NCI-H460 (cell line): ENCODE results near the gene GSG1. TPM values are rescaled to one million over a fixed set of nuclear protein-coding genes. Genes with fewer than 3 reads are reported as not detected.
A peak's percentile ranks its signal among the peaks of the same experiment; 100 is the strongest.
"Not testable (repeated sequence)": the region's sequence is repeated elsewhere in the genome, so short reads cannot be mapped to it uniquely, and the experiment has no call there.

ENCODE experiments used
- DNase-seq: peaks from one replicate; pipeline ENCODE4 v3.0.0-alpha.2; 2016; ENCODE audit warnings: low read depth; ENCODE audit errors: extremely low read depth
- total RNA-seq: library from RNA; depleted of rRNA; stranded (reverse); fragments of >200 nt; shearing (Covaris generic); gene quantifications from 2 replicates; pipeline ENCODE4 v1.2.3, GENCODE V29; 2014

The GSG1 gene
- total RNA-seq, 1 experiment from 2014 or later = not detected

GRCh38 chr12:13066459-13066858 lies 37.0 kb downstream of the GSG1 start:
- no peak for DNase-seq

DNA sequence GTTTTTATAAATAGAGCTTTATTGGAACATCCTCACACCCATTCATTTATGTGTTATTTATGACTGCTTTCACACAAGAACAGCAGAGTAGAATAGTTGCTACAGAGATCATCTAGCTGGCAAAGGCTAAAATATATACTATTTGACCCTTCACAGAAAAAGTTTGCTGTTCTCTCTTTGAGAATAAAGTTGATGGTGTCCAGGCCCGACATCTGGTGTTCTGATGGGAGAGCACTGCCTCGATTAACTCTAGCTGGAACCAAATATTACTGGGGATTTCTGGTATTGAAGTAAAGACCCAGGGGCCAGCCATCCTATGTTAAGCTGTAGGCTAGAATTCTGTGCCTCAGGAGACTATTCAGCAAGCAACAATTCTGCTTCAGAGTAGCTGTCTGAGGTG lies 37.5 kb downstream of the GSG1 start:
- DNase-seq = no peak

DNA sequence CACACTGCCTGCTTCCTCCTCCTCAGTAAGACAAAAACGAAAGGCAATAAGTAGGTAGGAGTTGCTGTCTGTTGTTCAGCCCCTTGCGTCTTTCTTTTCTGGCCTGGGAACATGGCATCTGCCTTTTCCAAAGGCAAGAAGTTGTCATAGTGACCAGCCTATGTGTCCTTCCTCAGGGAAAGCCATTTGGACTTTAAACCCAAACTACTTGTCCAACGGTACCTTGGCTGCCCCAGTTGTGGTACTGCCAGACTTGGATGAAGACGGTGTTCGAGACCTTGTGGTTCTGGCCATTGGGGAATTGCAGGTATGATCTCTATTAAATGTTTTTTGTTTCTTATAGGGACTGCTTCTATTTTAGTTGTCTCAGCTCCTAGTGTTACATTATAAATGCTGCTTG lies 40.8 kb downstream of the GSG1 start:
- no peak for DNase-seq

GRCh38 chr12:13061377-13061776 lies 42.1 kb downstream of the GSG1 start:
- DNase-seq = no peak

DNA sequence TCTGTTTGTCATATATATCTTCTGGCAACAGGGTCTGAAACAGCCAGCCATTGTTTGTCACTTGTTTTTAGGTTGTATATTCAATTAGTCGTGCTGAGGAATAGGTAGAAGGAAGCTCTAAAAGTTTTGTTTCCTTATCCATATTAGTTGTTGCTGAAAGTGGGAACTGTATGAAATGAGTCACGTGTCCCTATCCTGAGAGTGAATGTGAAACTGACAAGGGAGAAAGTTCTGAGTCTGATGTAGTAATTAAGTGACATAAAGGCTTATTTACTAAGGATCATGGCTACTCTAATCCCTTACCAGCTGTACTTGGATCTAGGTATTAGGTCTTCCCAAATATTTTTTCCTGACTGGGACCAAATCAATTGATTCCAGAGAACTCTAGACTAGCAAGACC lies 42.9 kb downstream of the GSG1 start:
- DNase-seq = no peak

DNA sequence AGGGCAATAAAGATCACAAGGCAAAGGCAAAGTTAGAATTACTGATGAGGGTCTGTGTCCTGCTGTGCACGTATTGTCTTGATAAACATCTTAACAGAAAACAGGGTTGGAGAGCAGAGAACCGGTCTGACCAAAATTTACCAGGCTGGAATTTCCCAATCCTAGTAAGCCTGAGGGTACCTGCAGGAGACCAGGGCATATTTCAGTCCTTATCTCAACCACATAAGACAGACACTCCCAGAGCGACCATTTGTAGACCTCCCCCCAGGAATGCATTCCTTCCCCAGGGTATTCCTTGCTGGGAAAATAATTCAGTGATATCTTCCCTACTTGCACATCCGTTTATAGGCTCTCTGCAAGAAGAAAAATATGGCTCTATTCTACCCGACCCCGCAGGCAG lies 49.9 kb downstream of the GSG1 start:
- DNase-seq = not testable (repeated sequence)

DNA sequence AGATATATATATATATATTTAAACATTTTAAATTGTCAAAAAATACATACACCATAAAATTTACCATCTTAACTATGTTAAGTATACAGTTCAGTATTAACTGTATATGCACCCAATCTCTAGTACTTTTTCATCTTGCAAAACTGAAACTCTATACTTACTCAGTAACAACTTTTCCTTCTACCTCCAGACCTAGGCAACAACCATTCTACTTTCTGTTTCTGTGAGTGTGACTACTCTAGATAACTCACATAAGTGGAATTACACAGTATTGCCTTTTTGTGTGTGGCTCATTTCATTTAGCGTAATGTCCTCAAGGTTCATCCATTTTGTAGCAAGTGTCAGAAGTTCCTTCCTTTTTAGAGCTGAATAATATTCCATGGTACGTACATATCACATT lies 51.0 kb downstream of the GSG1 start:
- no peak for DNase-seq

DNA sequence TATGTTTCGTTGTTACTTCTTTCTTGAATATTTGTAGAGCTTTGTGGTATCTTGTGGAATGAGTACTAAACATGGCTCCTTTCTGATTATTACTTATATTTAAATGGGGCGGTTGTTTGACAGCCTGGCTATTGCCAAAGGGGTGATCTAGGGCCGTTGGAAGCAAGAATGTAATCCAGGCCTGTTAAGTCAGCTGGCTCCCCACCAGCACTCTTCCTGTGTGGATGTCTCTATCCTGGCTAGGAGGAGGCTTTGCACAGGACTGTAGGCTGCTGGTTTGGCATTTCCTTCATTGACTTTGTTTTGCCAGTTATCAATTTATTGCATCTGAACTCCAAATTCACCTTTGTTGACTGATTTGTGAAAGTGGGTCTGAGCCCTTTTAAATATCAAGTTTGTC lies 53.7 kb downstream of the GSG1 start:
- no peak for DNase-seq

DNA sequence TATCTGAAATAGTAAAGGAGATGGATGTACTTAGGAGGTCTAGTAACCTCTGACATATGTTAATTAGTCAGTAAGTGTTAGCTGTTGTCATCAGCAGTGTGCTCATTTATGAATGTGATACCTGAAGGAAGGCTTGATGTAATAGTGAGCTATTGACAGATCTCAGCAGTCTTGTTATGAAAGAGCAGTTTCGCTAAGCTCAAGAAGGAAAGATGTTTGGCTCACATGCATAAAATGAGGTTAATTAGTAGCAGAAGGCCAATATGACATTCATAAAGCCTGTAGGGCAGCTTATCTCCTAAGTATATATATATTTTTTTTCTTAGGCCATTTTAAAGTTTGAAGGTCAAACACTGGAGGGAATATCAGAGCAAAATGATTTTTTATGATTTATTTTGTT lies 56.5 kb downstream of the GSG1 start:
- DNase-seq = no peak

- no peak for DNase-seq
Observed at GRCh38 chr12:13045816-13046215, 57.7 kb downstream of the GSG1 start.

DNA sequence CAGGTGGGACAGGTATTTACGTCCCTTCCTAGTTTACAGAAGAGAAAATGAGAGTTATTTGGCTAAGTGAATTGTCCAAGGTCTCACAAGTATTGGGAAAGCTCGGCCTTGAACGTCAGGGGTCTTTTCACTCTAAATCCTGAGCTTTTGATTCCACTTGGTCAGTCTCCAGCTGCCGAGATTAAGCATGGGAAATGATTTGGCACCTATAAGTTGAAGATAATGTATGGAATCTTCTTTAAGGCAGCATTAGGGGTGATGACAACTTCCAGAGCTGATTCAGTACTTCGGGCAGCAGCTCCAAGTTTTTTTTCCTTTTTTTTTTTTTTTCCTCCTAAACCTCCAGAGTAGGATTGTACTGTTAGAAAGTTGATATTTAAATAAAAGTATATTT lies 58.6 kb downstream of the GSG1 start:
- DNase-seq = no peak

DNA sequence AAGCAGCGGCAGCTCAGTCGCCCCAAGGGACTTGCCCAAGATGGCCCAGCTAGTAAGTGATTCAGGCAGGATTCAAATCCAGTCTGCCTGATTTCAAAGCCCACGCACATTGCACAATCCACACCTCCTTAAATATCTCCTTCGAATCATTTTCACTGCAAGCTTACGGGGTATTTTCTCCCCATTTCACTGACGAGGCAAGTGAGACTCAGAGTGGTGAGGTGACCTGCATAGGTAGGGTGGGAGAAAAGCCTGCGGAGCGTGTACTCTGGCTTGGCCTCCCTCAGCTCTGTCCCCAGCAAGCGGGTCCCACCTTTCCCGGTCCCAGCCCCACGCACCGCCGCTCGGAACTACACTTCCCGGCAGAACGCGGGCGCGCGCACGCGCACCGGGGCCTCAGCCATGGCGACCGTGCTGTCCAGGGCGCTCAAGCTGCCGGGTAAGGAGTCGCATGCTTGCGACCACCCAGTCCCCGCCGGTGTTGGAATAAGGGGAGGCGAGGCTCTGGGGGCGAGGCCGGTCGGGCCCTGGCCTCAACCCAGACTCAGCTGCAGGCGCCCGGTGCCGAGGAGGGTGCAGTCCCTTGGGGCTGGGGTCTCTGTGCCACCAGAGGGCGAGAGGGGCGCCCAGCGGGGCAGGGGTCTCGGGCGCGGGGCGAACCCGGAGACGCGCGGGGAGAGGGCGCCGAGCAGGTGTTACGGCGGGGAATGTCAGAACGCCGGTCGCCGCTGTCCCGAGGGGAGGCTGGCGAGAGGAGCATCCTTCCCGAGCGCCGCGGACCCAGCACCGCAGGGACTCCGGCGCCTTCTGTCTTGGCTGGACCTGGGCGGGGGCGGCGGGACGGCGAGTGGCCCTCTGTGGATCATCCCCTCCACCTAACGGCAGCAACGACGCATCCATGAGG lies 59.2 kb downstream of the GSG1 start, which contains the start of gene FAM234B:
Gene FAM234B, plus strand, starts transcription at position 380 of the 904 bp plus-strand sequence. Its CDS starts 23 bp downstream, at position 403.
- DNase-seq = peak; percentile 29

DNA sequence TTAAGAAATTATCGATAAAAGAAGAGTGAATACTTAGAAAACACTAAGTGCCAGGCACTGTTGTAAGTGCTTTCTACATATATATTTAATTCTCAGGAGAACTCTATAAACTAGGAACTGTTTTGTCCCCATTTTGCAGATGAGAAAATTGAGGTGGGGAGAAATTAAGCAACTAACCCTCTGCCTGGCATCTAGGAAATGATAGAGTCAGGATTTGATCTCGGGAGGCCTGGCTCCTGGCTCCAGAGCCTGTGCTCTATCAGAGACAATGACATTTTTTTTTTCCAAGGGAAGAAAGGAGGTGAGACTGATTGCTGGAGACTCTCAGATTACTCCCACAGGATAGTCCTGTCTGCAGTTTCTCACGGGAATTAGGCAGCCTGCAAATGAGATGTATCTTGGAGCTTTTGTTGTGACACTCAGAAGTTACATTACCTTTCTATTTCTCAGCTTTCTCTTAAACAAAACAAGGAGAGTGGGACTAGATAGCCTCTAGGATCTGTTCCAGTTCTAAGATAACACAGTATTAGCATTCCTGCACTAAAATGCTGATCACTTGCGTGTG lies 60.7 kb downstream of the GSG1 start:
- DNase-seq = no peak

DNA sequence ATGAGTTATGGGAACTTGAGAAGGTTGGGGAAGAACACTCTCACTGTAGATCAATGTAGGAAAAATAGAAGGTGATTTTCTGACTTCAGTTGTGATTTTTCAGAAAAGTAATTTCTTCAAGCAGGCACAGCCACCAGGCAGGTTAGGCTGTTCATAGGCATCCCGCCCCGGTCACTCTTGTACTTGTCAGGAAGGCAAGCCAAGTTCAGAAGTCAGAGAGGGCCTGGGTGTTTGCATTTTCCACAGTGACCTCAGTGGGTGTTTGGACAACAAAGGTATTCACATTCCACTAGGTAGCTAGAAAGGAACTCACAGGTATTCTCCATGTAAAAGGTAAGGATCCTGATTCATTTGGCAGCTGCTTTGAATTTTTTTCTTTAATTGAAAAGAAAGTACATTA lies 62.2 kb downstream of the GSG1 start:
- DNase-seq = no peak

GRCh38 chr12:13039328-13039956 lies 64.0 kb downstream of the GSG1 start:
- DNase-seq = no peak

DNA sequence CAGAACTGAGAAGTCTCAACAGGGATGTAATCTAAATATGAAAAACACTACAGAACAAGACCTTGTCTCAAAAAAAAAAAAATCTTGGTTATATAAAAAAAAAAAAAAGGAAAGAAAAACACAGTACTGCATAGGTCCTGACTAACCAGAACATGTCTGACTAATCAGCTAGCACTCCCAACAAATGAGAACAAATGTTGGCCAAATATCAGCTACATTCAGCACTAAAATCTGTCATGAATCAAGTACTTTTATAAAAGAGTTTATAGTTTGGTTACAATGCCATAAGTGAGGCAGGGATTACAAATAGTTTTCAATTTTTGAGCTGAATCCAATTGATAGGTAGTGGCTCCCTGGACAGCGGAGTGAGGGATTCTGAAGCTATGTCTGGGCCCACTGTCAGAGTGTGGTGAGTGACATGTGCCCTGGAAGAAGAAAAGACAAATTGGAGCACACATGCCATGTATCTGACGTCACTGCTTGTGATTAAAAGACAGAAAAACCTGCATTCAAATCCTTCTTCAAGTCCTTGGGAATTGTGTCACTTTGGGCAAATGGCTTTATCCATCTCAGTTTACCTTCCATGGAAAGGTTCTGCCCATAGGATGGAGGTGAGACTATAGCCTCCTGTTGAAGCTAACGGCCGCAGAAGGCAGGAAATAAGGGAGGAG lies 64.8 kb downstream of the GSG1 start:
- DNase-seq = no peak

GRCh38 chr12:13036881-13037280 lies 66.6 kb downstream of the GSG1 start:
- no peak for DNase-seq

- not testable (repeated sequence) for DNase-seq
Observed at GRCh38 chr12:13035335-13035734, 68.1 kb downstream of the GSG1 start.
